Embryonic facial prominence (tissue), 1 donor: ENCODE measurements around the gene FNDC3B.

ENCODE experiments used
- DNase-seq: peaks from one replicate; pipeline ENCODE4 v3.0.0-alpha.2; 2016; ENCODE audit errors: extremely low spot score

FNDC3B gene

DNA sequence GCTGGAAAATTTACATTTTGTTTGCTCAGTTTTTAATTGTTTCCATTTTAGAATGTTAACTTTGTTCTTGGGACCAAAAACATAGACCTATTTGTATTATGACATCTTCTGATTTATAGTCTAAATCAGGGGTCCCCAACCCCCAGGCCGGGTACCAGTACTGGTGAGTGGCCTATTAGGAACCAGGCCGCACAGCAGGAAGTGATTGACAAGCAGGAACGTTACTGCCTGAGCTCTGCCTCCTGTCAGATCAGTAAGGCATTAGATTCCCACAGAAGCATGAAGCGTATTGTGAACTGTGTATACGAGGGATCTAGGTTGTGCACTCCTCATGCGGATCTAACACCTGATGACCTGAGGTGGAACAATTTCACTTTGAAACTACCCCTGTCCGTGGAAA, 357.0 kb downstream of the FNDC3B start:
- no peak for DNase-seq

DNA sequence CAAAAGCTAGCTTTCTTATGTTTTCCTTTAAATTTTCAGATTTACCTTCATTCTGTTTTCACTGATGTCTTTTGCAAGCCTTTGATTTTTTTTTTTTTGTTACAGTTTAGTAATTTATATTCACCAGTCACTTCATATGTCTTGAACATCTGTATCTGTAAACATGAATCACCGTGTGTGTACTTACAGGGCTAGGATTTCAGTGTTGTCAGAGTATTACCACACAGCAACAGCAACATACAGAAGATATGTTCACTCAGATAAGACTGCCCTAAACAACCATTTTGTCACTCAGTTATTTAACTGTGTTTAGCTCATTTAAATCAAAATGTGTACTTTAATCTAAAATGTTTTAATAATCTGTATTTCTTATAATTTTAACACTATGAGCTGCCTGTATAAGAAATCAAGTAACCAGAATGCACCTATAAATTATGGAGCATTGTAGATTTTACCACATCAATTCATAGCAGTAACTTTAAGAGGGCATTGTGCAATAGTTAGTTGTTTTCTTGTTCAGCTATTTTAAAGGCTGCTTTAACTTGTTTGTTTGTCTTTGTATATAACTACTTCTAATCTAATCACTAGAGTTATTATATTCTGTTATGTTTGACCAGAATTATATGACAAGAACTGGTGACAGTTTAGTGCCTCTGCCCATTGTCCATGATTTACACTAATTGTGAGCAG, 358.5 kb downstream of the FNDC3B start:
- DNase-seq = no peak

DNA sequence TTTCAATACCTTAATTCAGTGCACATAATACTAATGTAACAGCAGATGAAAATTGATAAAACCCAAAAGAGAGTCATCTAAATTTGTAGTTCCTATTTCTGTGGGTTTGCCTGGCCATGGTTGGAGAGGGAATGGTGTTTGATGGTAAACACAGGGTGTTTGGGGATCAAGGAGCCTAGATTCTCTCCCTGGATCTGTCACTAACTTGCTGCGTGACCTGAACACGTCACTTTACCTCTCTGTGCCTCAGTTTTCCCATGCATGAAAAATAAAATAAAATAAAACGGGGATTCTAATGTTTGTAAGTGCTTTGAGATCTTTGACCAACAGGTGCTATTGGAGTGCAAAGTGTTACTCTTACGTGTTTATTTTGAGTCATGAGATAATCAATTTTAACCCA, 359.1 kb downstream of the FNDC3B start:
- no peak for DNase-seq

GRCh38 chr3:172402090-172402489, 362.7 kb downstream of the FNDC3B start:
- no peak for DNase-seq

- no peak for DNase-seq
Measured at GRCh38 chr3:172402892-172403643, 363.7 kb downstream of the FNDC3B start.

GRCh38 chr3:172404237-172404962, 365.0 kb downstream of the FNDC3B start:
- no peak for DNase-seq

DNA sequence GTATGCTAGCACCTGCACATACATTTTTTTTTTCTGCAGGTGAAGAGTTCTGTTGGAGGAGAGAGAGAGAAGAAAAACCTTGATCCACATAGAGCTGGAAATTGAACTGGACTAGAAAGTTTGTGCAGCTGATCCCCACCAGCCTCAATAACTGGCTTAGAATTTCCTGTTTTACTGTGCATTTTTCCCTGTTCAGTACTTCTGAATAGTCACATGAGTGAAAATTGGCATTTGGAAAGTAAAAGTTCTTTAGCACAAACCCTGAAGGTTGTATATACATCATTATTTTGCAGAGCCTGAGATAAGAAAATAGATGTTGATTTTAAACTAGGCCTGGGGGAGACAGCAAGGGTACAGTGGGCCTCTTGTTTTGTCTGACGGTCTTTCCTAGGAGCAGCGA, 366.5 kb downstream of the FNDC3B start:
- DNase-seq = no peak

GRCh38 chr3:172407872-172408271, 368.5 kb downstream of the FNDC3B start:
- no peak for DNase-seq

- no peak for DNase-seq
Measured at GRCh38 chr3:172410702-172411477, 371.5 kb downstream of the FNDC3B start.

GRCh38 chr3:172411478-172411947, 372.1 kb downstream of the FNDC3B start:
- DNase-seq = no peak

- no peak for DNase-seq
Measured at GRCh38 chr3:172415323-172415722, 375.9 kb downstream of the FNDC3B start.

GRCh38 chr3:172437713-172438112, 398.3 kb downstream of the FNDC3B start:
- no peak for DNase-seq

GRCh38 chr3:172438186-172438585, 398.8 kb downstream of the FNDC3B start:
- no peak for DNase-seq

DNA sequence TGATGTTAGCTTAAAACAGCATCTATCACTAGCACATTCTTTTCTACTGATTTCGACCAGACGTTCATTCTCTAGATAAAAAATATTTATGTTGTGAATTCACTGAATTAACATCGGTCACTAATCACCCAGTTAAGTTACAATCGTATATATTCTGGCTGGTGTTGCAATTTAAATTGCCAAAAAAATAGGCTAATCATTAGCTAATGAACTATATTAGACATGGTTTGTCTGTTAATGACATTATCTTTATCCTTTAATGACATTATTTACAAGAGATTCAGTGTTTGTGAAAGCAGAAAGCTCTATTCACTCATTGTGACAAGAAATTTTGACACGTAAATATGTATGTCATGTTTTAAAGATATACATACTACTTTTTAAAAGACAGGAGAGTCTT, 402.2 kb downstream of the FNDC3B start:
- DNase-seq = no peak

DNA sequence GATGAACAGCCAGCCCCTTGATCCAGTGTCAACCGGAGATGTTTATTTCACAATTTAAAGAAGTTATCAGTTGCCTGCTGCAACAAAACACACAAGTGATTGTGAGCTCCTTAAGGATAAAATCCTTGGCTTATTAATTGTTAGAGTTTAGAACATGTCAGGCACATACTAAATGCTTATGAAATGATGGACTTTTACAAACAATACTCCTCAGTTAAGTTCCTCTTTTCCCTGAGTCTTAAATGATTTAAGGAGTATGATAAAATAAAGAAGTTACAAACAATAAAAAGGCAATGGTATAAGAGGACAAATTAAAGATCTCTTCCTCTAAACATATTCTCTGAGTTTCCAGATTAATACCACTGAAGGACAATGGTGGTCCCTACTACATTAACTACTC, 403.2 kb downstream of the FNDC3B start:
- no peak for DNase-seq

DNA sequence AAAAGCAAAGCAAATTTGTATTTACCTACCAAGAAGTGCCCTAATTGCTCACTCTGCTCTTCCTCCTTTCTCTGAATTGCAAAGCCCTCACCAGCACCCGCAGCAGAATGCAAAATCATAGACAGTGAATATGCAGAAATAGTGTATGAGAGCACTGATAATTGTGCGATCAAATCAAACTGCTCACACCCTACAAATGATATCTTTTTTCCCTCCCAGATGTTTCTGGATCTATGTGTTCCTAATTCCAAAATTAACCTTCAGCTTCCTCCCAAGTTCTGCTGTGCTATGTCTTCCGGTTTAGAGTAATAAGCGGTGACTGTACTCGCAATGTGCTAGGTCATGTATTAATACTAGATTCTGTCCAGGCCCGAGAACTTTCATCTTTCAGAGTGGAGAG, 405.4 kb downstream of the FNDC3B start:
- DNase-seq = no peak

- DNase-seq = no peak
Measured at GRCh38 chr3:172446198-172446597, 406.8 kb downstream of the FNDC3B start.

GRCh38 chr3:172447611-172448579, 408.5 kb downstream of the FNDC3B start, which contains the start of gene GHSR:
Gene GHSR, minus strand, starts transcription at chr3:172448456. Its CDS starts 43 bp downstream, at chr3:172448413.
- DNase-seq = no peak

DNA sequence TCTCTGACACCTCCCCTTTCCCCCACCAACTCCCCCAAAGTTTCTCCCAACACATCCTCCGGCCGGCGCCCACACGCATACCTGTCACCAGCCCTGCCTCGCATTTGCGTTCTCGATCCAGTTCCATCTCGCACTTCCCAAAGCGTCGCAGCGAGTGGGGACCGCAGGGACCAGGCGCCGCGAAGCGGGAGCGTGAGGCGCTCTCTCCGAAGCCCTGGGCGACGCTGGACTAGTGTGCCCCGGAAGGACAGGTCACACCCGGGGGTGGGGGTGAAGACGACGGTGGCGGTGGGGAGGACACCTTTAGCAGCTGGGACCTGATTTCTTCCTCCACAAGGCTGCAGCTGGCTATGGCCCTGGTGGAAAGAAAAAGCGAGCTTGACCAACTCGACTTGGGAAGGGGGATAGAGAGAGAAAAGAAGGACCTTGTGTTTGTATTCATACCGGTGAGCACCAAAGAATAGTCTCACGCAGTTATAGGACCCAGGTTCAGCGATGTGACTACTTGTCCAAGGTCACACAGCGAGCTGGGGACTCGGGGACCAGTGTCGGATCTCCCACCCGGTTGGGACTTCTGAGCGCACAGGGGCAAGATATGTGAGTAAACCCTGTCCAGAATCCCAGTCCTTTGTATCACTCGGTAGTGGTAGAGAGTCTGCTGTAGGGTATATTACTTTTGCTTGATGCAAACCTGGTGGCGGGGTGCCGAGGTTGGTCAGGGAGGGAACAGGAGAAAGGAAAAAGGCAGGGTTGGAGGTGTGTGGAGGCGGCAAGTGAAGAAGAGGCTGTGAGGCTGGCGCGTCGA, 409.5 kb downstream of the FNDC3B start:
- no peak for DNase-seq
